DND-41 (cell line): ENCODE results near the gene RNF31.

Experiments used
- CTCF ChIP-seq: IDR thresholded peaks from 2 replicates; pipeline ENCODE4 v1.5.1; 2012; ENCODE audit warnings: borderline replicate concordance, low read length, moderate library complexity, mild to moderate bottlenecking; ENCODE audit not compliant: poor library complexity, severe bottlenecking; ENCODE audit errors: extremely low read depth
- EZH2 ChIP-seq: IDR thresholded peaks from 3 replicates; pipeline ENCODE4 v1.6.1; 2012; ENCODE audit warnings: borderline replicate concordance, low read depth, mild to moderate bottlenecking, moderate library complexity, low read length, inconsistent platforms; ENCODE audit not compliant: severe bottlenecking

- no peak for TF ChIP-seq CTCF
- no peak for TF ChIP-seq EZH2
Measured at GRCh38 chr14:24188251-24189058, 41.2 kb downstream of the RNF31 start, which contains the start of gene IPO4.
